HEK293 (cell line): ENCODE measurements around the gene ZNF785.
A peak's percentile ranks its signal among the peaks of the same experiment; 100 is the strongest.

Experiments
- AEBP2 ChIP-seq: fragments of 450-650 bp; formaldehyde crosslinking; IDR thresholded peaks from 2 replicates; pipeline ENCODE4 v1.5.1; 2016; ENCODE audit warnings: missing biosample characterization, missing genetic modification characterization, borderline replicate concordance
- HOXC10 ChIP-seq: sonication (generic); formaldehyde crosslinking; IDR thresholded peaks from 2 replicates; pipeline ENCODE4 v1.8.1; 2023; ENCODE audit warnings: mild to moderate bottlenecking, missing genetic modification reagents
- HOXD13 ChIP-seq: sonication (generic); formaldehyde crosslinking; IDR thresholded peaks from 2 replicates; pipeline ENCODE4 v1.8.0; 2022; ENCODE audit warnings: missing genetic modification reagents, borderline replicate concordance
- IKZF3 ChIP-seq: fragments of 450-650 bp; IDR thresholded peaks from 2 replicates; pipeline ENCODE4 v1.5.0; 2018; ENCODE audit warnings: missing biosample characterization, mild to moderate bottlenecking, missing genetic modification characterization, moderate library complexity
- INSM2 ChIP-seq: fragments of 450-650 bp; formaldehyde crosslinking; IDR thresholded peaks from 2 replicates; pipeline ENCODE4 v1.5.1; 2016; ENCODE audit warnings: missing biosample characterization, missing genetic modification characterization
- PRDM2 ChIP-seq: fragments of 450-650 bp; formaldehyde crosslinking; IDR thresholded peaks from 2 replicates; pipeline ENCODE4 v1.5.1; 2016; ENCODE audit warnings: missing biosample characterization, missing genetic modification characterization, borderline replicate concordance
- PRDM6 ChIP-seq: fragments of 450-650 bp; formaldehyde crosslinking; IDR thresholded peaks from 2 replicates; pipeline ENCODE4 v1.5.1; 2017; ENCODE audit warnings: missing biosample characterization, missing genetic modification characterization
- SCRT1 ChIP-seq: fragments of 450-650 bp; formaldehyde crosslinking; IDR thresholded peaks from 2 replicates; pipeline ENCODE4 v1.5.1; 2016; ENCODE audit warnings: missing biosample characterization, missing genetic modification characterization, borderline replicate concordance
- SP7 ChIP-seq: fragments of 450-650 bp; formaldehyde crosslinking; IDR thresholded peaks from 2 replicates; pipeline ENCODE4 v1.5.1; 2016; ENCODE audit warnings: missing biosample characterization, missing genetic modification characterization
- TRIM28 ChIP-seq: IDR thresholded peaks from 2 replicates; pipeline ENCODE4 v1.6.1; 2011; ENCODE audit warnings: low read length, control low read depth, borderline replicate concordance
- ZBTB20 ChIP-seq: fragments of 450-650 bp; formaldehyde crosslinking; IDR thresholded peaks from 2 replicates; pipeline ENCODE4 v1.5.1; 2016; ENCODE audit warnings: missing biosample characterization, missing genetic modification characterization
- ZBTB49 ChIP-seq: fragments of 450-650 bp; formaldehyde crosslinking; IDR thresholded peaks from 2 replicates; pipeline ENCODE4 v1.5.1; 2016; ENCODE audit warnings: missing biosample characterization, missing genetic modification characterization, low read depth
- ZNF114 ChIP-seq: fragments of 450-650 bp; formaldehyde crosslinking; IDR thresholded peaks from 2 replicates; pipeline ENCODE4 v1.5.0; 2017; ENCODE audit warnings: missing biosample characterization, missing genetic modification characterization
- ZNF26 ChIP-seq: fragments of 450-650 bp; formaldehyde crosslinking; IDR thresholded peaks from 2 replicates; pipeline ENCODE4 v1.5.1; 2016; ENCODE audit warnings: missing biosample characterization, missing genetic modification characterization
- ZNF350 ChIP-seq: fragments of 450-650 bp; formaldehyde crosslinking; IDR thresholded peaks from 2 replicates; pipeline ENCODE4 v1.5.0; 2017; ENCODE audit warnings: missing biosample characterization, mild to moderate bottlenecking, missing genetic modification characterization
- ZNF404 ChIP-seq: fragments of 450-650 bp; formaldehyde crosslinking; IDR thresholded peaks from 2 replicates; pipeline ENCODE4 v1.5.1; 2017; ENCODE audit warnings: missing biosample characterization, missing genetic modification characterization
- ZNF416 ChIP-seq: fragments of 450-650 bp; formaldehyde crosslinking; IDR thresholded peaks from 2 replicates; pipeline ENCODE4 v1.5.1; 2016; ENCODE audit warnings: missing biosample characterization, missing genetic modification characterization
- ZNF48 ChIP-seq: fragments of 450-650 bp; formaldehyde crosslinking; IDR thresholded peaks from 2 replicates; pipeline ENCODE4 v1.5.1; 2016; ENCODE audit warnings: missing biosample characterization, missing genetic modification characterization
- ZNF585B ChIP-seq: fragments of 450-650 bp; formaldehyde crosslinking; IDR thresholded peaks from 2 replicates; pipeline ENCODE4 v1.5.1; 2016; ENCODE audit warnings: missing biosample characterization, missing genetic modification characterization
- ZNF610 ChIP-seq: fragments of 450-650 bp; formaldehyde crosslinking; IDR thresholded peaks from 2 replicates; pipeline ENCODE4 v1.5.1; 2016; ENCODE audit warnings: missing biosample characterization, missing genetic modification characterization, borderline replicate concordance
- ZNF621 ChIP-seq: fragments of 450-650 bp; formaldehyde crosslinking; IDR thresholded peaks from 2 replicates; pipeline ENCODE4 v1.5.1; 2017; ENCODE audit warnings: missing biosample characterization, missing genetic modification characterization
- ZNF701 ChIP-seq: fragments of 450-650 bp; formaldehyde crosslinking; IDR thresholded peaks from 2 replicates; pipeline ENCODE4 v1.5.1; 2016; ENCODE audit warnings: missing biosample characterization, missing genetic modification characterization
- ZSCAN23 ChIP-seq: fragments of 450-650 bp; formaldehyde crosslinking; IDR thresholded peaks from 2 replicates; pipeline ENCODE4 v1.5.1; 2016; ENCODE audit warnings: missing biosample characterization, missing genetic modification characterization

Gene ZNF785

GRCh38 chr16:30570636-30571444 is 14.7 kb downstream of the ZNF785 start (continued):
- TF ChIP-seq AEBP2 (peak; percentile 99; the same call in 1 of the 2 replicates), SP7 (tag by site-specific recombination) (no peak), PRDM2 (tag by site-specific recombination) (no peak), INSM2 (tag by site-specific recombination) (no peak), ZNF26 (tag by site-specific recombination) (no peak), PRDM6 (tag by site-specific recombination) (no peak), ZBTB20 (tag by site-specific recombination) (peak; percentile 94; the same call in 1 of the 2 replicates), SCRT1 (tag by site-specific recombination) (no peak), ZNF416 (tag by site-specific recombination) (no peak), ZNF621 (tag by site-specific recombination) (no peak), ZNF701 (tag by site-specific recombination) (no peak), ZNF114 (tag by site-specific recombination) (no peak), IKZF3 (tag by site-specific recombination) (peak; percentile 69), ZSCAN23 (tag by site-specific recombination) (peak; percentile 59; the same call in 1 of the 2 replicates), ZNF350 (tag by site-specific recombination) (no peak), ZNF48 (tag by site-specific recombination) (no peak), ZNF585B (no peak), ZNF610 (tag by site-specific recombination) (peak; percentile 88), ZBTB49 (no peak), HOXC10 (CRISPR knock-in tag) (no peak), HOXD13 (CRISPR knock-in tag) (no peak), TRIM28 (no peak), ZNF404 (tag by site-specific recombination) (peak; percentile 99)
